HG02642 (cell line): ENCODE measurements around the gene EFNB2.

Experiments
- ATAC-seq: cut with Tn5 transposase; IDR thresholded peaks from one replicate; pipeline ENCODE4 v1.9.1; 2021; ENCODE audit warnings: mild to moderate bottlenecking; ENCODE audit not compliant: unreplicated experiment, poor library complexity

Gene EFNB2

GRCh38 chr13:106466691-106467426 is 68.6 kb downstream of the EFNB2 start:
- no peak for ATAC-seq

- no peak for ATAC-seq
Measured at GRCh38 chr13:106464076-106464475, 71.4 kb downstream of the EFNB2 start.

GRCh38 chr13:106462710-106463109 is 72.8 kb downstream of the EFNB2 start:
- no peak for ATAC-seq

- no peak for ATAC-seq
Measured at GRCh38 chr13:106455777-106456176, 79.7 kb downstream of the EFNB2 start.

- ATAC-seq, result no peak
Measured at GRCh38 chr13:106455190-106455589, 80.3 kb downstream of the EFNB2 start.

- ATAC-seq, result no peak
Measured at GRCh38 chr13:106453101-106453500, 82.4 kb downstream of the EFNB2 start.

GRCh38 chr13:106450991-106451390 is 84.5 kb downstream of the EFNB2 start:
- ATAC-seq, result no peak

GRCh38 chr13:106449096-106449495 is 86.4 kb downstream of the EFNB2 start:
- ATAC-seq, result no peak

GRCh38 chr13:106445996-106446395 is 89.5 kb downstream of the EFNB2 start:
- no peak for ATAC-seq

GRCh38 chr13:106443607-106444322 is 91.7 kb downstream of the EFNB2 start:
- ATAC-seq, result no peak

GRCh38 chr13:106440866-106441265 is 94.6 kb downstream of the EFNB2 start:
- ATAC-seq, result no peak
